ENCODE measurements around the gene GRAMD1A. TPM values are rescaled to one million over a fixed set of nuclear protein-coding genes. Genes with fewer than 3 reads are reported as not detected.

GRAMD1A gene
- total RNA-seq, 4 donors from 2014 or later = 4.6 to 23.3 (median 8.8) TPM

GRCh38 chr19:35068941-35069634, 69.0 kb downstream of the GRAMD1A start:
- Histone ChIP-seq H3K4me3 (no peak overlapping the region), H3K36me3 (no peaks in the 10 kb centered on the region), H3K4me1 (peaks cover 0 to 10% (median 0%) of the 10 kb centered on the region in 3 donors), H3K27ac (no peak overlapping the region), H3K9me3 (peaks cover 0 to 10% (median 7%) of the 10 kb centered on the region in 3 donors), H3K27me3 (no peaks in the 10 kb centered on the region)
- intact Hi-C loops (cut with DNase I) = loop anchor here (5.0 kb wide), 1 partner anchor 73 kb away; the partner anchor contains the start of gene FXYD7
- no peak for DNase-seq
- TF ChIP-seq CTCF (IDR thresholded peaks at IDR 0.05) = no peak
- no peak for TF ChIP-seq POLR2A (IDR thresholded peaks at IDR 0.05)
- WGBS, 2 donors = 77 to 81% methylated on average over 8 to 10 of the region's 10 CpGs

- WGBS, 2 donors = 67 to 73% methylated on average over 1 of the region's 1 CpG
- intact Hi-C loops (cut with DNase I) = loop anchor here (5.0 kb wide), 1 partner anchor 73 kb away; the partner anchor contains the start of gene FXYD7
- Histone ChIP-seq H3K4me1 (peaks cover 0 to 10% (median 0%) of the 10 kb centered on the region in 3 donors), H3K4me3 (no peak overlapping the region), H3K9me3 (peaks cover 0 to 10% (median 7%) of the 10 kb centered on the region in 3 donors), H3K27ac (no peak overlapping the region), H3K27me3 (no peaks in the 10 kb centered on the region), H3K36me3 (no peaks in the 10 kb centered on the region)
- no peak for TF ChIP-seq CTCF (IDR thresholded peaks at IDR 0.05)
- TF ChIP-seq POLR2A (IDR thresholded peaks at IDR 0.05) = no peak
- no peak for DNase-seq
Observed at GRCh38 chr19:35069696-35070095, 69.6 kb downstream of the GRAMD1A start.

GRCh38 chr19:35070471-35070870, 70.3 kb downstream of the GRAMD1A start:
- Histone ChIP-seq H3K36me3 (no peaks in the 10 kb centered on the region), H3K27ac (no peak overlapping the region), H3K9me3 (peaks cover 0 to 10% (median 7%) of the 10 kb centered on the region in 3 donors), H3K4me3 (no peak overlapping the region), H3K4me1 (peaks cover 0 to 10% (median 0%) of the 10 kb centered on the region in 3 donors), H3K27me3 (no peaks in the 10 kb centered on the region)
- no peak for TF ChIP-seq POLR2A (IDR thresholded peaks at IDR 0.05)
- no peak for TF ChIP-seq CTCF (IDR thresholded peaks at IDR 0.05)
- DNase-seq = no peak
- WGBS, 2 donors = 89 to 100% methylated on average over 3 of the region's 3 CpGs
- intact Hi-C loops (cut with DNase I) = no loop called here

GRCh38 chr19:35073516-35073915, 73.4 kb downstream of the GRAMD1A start:
- Histone ChIP-seq H3K4me3 (no peak overlapping the region), H3K4me1 (no peaks in the 10 kb centered on the region), H3K27ac (no peak overlapping the region), H3K9me3 (peaks cover 0 to 10% (median 7%) of the 10 kb centered on the region in 3 donors), H3K27me3 (no peaks in the 10 kb centered on the region), H3K36me3 (no peaks in the 10 kb centered on the region)
- intact Hi-C loops (cut with DNase I) = no loop called here
- 72 to 86% methylated on average over 10 of the region's 10 CpGs for WGBS, 2 donors
- TF ChIP-seq CTCF (IDR thresholded peaks at IDR 0.05) = no peak
- TF ChIP-seq POLR2A (IDR thresholded peaks at IDR 0.05) = no peak
- no peak for DNase-seq

GRCh38 chr19:35073941-35074340, 73.8 kb downstream of the GRAMD1A start:
- H3K27ac ChIP-seq = no peak overlapping the region
- H3K27me3 ChIP-seq = no peaks in the 10 kb centered on the region
- no peak overlapping the region for H3K4me3 ChIP-seq
- no peaks in the 10 kb centered on the region for H3K36me3 ChIP-seq
- no peak for DNase-seq
- peaks cover 0 to 10% (median 7%) of the 10 kb centered on the region in 3 donors for H3K9me3 ChIP-seq
- intact Hi-C loops (cut with DNase I) = no loop called here
- TF ChIP-seq CTCF (IDR thresholded peaks at IDR 0.05) (no peak), POLR2A (IDR thresholded peaks at IDR 0.05) (no peak)
- H3K4me1 ChIP-seq = no peaks in the 10 kb centered on the region
- WGBS, 2 donors = 72% methylated on average over 3 of the region's 8 CpGs; no CpG with 5 or more reads in 1 of the 2 donors

Measured in esophagus squamous epithelium (tissue), 5 donors.